Measurements from ENCODE around the gene TIE1.

DNA sequence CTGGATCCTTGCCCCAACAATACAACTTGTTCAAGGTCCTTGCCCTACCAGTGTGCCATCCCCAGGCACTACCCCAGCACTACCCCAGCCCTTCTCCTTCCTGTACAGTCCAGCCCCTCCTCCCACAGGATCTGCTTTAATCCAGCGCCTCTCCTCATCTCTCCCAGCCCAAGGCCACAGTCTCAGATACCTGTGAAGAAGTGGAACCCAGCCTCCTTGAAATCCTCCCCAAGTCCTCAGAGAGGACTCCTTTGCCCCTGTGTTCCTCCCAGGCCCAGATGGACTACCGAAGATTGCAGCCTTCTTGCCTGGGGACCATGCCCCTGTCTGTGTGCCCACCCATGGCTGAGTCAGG is 51.5 kb downstream of the TIE1 start:
- TF ChIP-seq, protein P1, sequence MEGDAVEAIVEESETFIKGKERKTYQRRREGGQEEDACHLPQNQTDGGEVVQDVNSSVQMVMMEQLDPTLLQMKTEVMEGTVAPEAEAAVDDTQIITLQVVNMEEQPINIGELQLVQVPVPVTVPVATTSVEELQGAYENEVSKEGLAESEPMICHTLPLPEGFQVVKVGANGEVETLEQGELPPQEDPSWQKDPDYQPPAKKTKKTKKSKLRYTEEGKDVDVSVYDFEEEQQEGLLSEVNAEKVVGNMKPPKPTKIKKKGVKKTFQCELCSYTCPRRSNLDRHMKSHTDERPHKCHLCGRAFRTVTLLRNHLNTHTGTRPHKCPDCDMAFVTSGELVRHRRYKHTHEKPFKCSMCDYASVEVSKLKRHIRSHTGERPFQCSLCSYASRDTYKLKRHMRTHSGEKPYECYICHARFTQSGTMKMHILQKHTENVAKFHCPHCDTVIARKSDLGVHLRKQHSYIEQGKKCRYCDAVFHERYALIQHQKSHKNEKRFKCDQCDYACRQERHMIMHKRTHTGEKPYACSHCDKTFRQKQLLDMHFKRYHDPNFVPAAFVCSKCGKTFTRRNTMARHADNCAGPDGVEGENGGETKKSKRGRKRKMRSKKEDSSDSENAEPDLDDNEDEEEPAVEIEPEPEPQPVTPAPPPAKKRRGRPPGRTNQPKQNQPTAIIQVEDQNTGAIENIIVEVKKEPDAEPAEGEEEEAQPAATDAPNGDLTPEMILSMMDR (IDR thresholded peaks at IDR 0.05; ENCODE audit: insufficient read depth, low read depth, low read length), result no peak
- TF ChIP-seq EZH2 (IDR thresholded peaks at IDR 0.05; ENCODE audit: insufficient read depth, low read length), result no peak

Measured in astrocyte (in vitro differentiated cells and primary cell).